WI38 (cell line): ENCODE measurements around the gene TDRD5.

ENCODE experiments used
- H3K4me3 ChIP-seq: 2 replicates; pipeline ENCODE4 v1.5.1; 2011; ENCODE audit warnings: low read depth, mild to moderate bottlenecking, control low read depth, low read length
- TF ChIP-seq, protein P1 (sequence below): IDR thresholded peaks from 2 replicates; pipeline ENCODE4 v1.5.1; 2012; ENCODE audit warnings: low read depth, mild to moderate bottlenecking, control low read depth, low read length

The TDRD5 gene

GRCh38 chr1:179719272-179719671, 127.6 kb downstream of the TDRD5 start:
- no peak overlapping the region for H3K4me3 ChIP-seq
- TF ChIP-seq, protein P1, sequence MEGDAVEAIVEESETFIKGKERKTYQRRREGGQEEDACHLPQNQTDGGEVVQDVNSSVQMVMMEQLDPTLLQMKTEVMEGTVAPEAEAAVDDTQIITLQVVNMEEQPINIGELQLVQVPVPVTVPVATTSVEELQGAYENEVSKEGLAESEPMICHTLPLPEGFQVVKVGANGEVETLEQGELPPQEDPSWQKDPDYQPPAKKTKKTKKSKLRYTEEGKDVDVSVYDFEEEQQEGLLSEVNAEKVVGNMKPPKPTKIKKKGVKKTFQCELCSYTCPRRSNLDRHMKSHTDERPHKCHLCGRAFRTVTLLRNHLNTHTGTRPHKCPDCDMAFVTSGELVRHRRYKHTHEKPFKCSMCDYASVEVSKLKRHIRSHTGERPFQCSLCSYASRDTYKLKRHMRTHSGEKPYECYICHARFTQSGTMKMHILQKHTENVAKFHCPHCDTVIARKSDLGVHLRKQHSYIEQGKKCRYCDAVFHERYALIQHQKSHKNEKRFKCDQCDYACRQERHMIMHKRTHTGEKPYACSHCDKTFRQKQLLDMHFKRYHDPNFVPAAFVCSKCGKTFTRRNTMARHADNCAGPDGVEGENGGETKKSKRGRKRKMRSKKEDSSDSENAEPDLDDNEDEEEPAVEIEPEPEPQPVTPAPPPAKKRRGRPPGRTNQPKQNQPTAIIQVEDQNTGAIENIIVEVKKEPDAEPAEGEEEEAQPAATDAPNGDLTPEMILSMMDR, result no peak

DNA sequence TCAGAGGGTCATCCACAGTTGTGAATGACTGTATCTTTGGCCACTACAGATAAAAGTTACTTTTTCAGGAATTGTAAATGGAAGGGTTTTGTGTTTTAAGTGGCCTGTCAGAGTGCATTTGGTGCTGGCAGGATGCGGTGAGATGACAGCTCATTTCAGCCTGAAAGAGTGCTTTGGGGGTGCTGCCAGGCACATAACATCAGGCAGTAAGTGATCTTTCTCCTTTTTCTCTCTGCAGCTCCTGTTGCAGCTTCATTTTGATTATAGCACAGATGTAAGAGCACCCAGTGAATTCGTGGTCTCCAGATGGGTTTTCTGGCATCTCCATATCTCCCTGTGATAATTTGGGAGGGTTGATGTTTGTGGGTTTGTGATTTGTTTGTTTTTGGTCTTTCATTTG, 136.6 kb downstream of the TDRD5 start:
- TF ChIP-seq, protein P1, result no peak
- H3K4me3 ChIP-seq, result no peak overlapping the region

- no peak overlapping the region for H3K4me3 ChIP-seq
- TF ChIP-seq, protein P1, result no peak
Measured at GRCh38 chr1:179729881-179730280, 138.2 kb downstream of the TDRD5 start.

DNA sequence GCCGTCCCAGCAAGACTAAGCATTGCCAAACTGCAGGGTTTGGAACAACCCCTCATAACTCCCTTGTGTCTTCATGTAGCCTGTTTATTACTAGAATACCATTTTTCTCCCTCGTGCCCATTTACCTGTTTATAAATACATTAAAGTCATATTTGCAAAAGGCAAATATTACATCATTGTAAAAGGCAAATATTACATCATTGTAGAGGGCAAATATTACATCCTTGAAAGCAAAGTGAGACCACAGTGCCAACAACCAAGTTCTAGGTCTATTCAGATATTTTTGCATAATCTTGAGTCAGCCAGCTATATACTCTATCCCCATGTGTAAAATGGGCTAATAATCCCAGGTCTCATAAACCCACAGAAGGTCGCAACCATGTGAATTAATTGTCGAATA, 140.0 kb downstream of the TDRD5 start:
- TF ChIP-seq, protein P1, result no peak
- H3K4me3 ChIP-seq, result no peak overlapping the region
